K562 (cell line): Measurements from ENCODE around the gene ABCC10. TPM values are rescaled to one million over a fixed set of nuclear protein-coding genes. Genes with fewer than 3 reads are reported as not detected.
A peak's percentile ranks its signal among the peaks of the same experiment; 100 is the strongest.

ENCODE experiments used
- ATAC-seq: fragments of 200-7000 bp; cut with Tn5 transposase; 3 replicates; pipeline ENCODE4 v1.9.1; 2020; ENCODE audit warnings: moderate library complexity
- BruUV-seq: library from RNA; stranded (reverse); fragments of 400-500 nt; replicated peaks from 2 replicates; lab custom pipeline; 2021; lab: Mats Ljungman, UMichigan
- CTCF ChIA-PET: fragments of 300-600 bp; formaldehyde crosslinking; extraction: SDS; loops from one replicate; lab custom pipeline; 2021; ENCODE audit warnings: low intra/inter-chr PET ratio; lab: Yijun Ruan, JAX
- POLR2A ChIA-PET: fragments of 300-600, 350-650 bp; sonication (Branson Sonifier 250); formaldehyde crosslinking; extraction: SDS; loops from one replicate; lab custom pipeline; 2021; ENCODE audit warnings: antibody characterized with exemption, inconsistent platforms; lab: Yijun Ruan, JAX
- DNase-seq, 4 experiments: peaks; one replicate each; pipeline versions ENCODE4 v3.0.0 to v3.0.0-alpha.2; 2011 to 2018; ENCODE audit warnings: low spot score in 3 of 4, mixed read lengths in 3 of 4; ENCODE audit errors: extremely low read depth in 1 of 4
- FAIRE-seq: peaks from 2 replicates; lab custom pipeline; 2011; peaks lifted over from hg19 to GRCh38; lab: Jason Lieb, UNC
- H2AFZ ChIP-seq: 2 replicates; pipeline ENCODE4 v1.6.0; 2011; ENCODE audit warnings: low read depth, low read length, control low read depth, inconsistent platforms
- H3K27ac ChIP-seq: fragments of 200-600 bp; 3 replicates; pipeline ENCODE4 v1.8.0; 2011; ENCODE audit warnings: low read depth, mild to moderate bottlenecking, control low read depth, inconsistent platforms, low read length, moderate library complexity, mixed read lengths; ENCODE audit errors: extremely low read depth
- H3K27me3 ChIP-seq, 2 experiments: fragments of 300-600 bp in 1 of 2; 2 replicates in 1 of 2; 3 replicates in 1 of 2; pipeline versions ENCODE4 v1.6.0 to v1.8.0; 2011; ENCODE audit warnings: inconsistent platforms in 2 of 2, low read length in 2 of 2, mild to moderate bottlenecking in 1 of 2, mixed read lengths in 1 of 2, moderate library complexity in 1 of 2; ENCODE audit not compliant: control insufficient read depth in 2 of 2, insufficient read depth in 2 of 2
- H3K36me3 ChIP-seq: fragments of 300-600 bp; 3 replicates; pipeline ENCODE4 v1.8.0; 2011; ENCODE audit warnings: mild to moderate bottlenecking, low read length, inconsistent platforms; ENCODE audit not compliant: control insufficient read depth, insufficient read depth
- H3K4me1 ChIP-seq, 2 experiments: fragments of 200-600 bp in 1 of 2; replicated peaks in 1 of 2; 2 replicates in 1 of 2; 3 replicates in 1 of 2; pipeline versions ENCODE4 v1.5.1 to v1.8.0; 2011; ENCODE audit warnings: inconsistent platforms in 2 of 2, low read length in 2 of 2, mild to moderate bottlenecking in 1 of 2, mixed read lengths in 1 of 2, moderate library complexity in 1 of 2; ENCODE audit not compliant: control insufficient read depth in 2 of 2, insufficient read depth in 2 of 2
- H3K4me2 ChIP-seq: 2 replicates; pipeline ENCODE4 v1.6.1; 2011; ENCODE audit warnings: low read length, control low read depth, inconsistent platforms, mixed read lengths; ENCODE audit not compliant: insufficient read depth
- H3K4me3 ChIP-seq: fragments of 200-600 bp; sonication (generic), shearing (Covaris generic); 2 replicates; pipeline ENCODE4 v1.5.1; 2016; ENCODE audit warnings: control low read depth, inconsistent platforms
- H3K79me2 ChIP-seq: fragments of 200-600 bp; 3 replicates; pipeline ENCODE4 v1.8.0; 2011; ENCODE audit warnings: low read length, inconsistent platforms; ENCODE audit not compliant: control insufficient read depth, insufficient read depth
- H3K9ac ChIP-seq, 2 experiments: 2 replicates each; pipeline versions ENCODE4 v1.6.0 to v1.6.1; 2011; ENCODE audit warnings: low read depth in 2 of 2, low read length in 2 of 2, control low read depth in 1 of 2, inconsistent platforms in 1 of 2, mild to moderate bottlenecking in 1 of 2, mixed read lengths in 1 of 2; ENCODE audit not compliant: insufficient read depth in 1 of 2
- H3K9me1 ChIP-seq: one replicate; pipeline ENCODE4 v1.6.0; 2011; ENCODE audit warnings: inconsistent platforms, mild to moderate bottlenecking, low read length, moderate library complexity; ENCODE audit not compliant: control insufficient read depth, insufficient read depth
- H3K9me3 ChIP-seq: replicated peaks from 2 replicates; pipeline ENCODE4 v1.5.1; 2011; ENCODE audit warnings: low read depth, low read length, inconsistent platforms; ENCODE audit not compliant: control insufficient read depth, insufficient read depth
- H4K20me1 ChIP-seq: replicated peaks from 2 replicates; pipeline ENCODE4 v1.6.1; 2011; ENCODE audit warnings: low read length, inconsistent platforms, mixed read lengths; ENCODE audit not compliant: control insufficient read depth, insufficient read depth
- ATF3 ChIP-seq, 2 experiments: fragments of 450-650 bp in 1 of 2; sonication (generic) in 1 of 2; formaldehyde crosslinking in 1 of 2; IDR thresholded peaks in 1 of 2; conservative IDR thresholded peaks in 1 of 2; 2 replicates each; pipeline versions ENCODE4 v1.6.1 to v1.8.1; 2016 to 2023; ENCODE audit warnings: mild to moderate bottlenecking in 2 of 2, moderate library complexity in 2 of 2, inconsistent platforms in 1 of 2, missing genetic modification reagents in 1 of 2
- FOXA1 ChIP-seq: fragments of 450-650 bp; IDR thresholded peaks from 2 replicates; pipeline ENCODE4 v1.6.1; 2016; ENCODE audit warnings: mild to moderate bottlenecking, borderline replicate concordance
- HMBOX1 ChIP-seq: sonication (generic); IDR thresholded peaks from 2 replicates; pipeline ENCODE4 v1.6.1; 2016
- ID3 ChIP-seq, 2 experiments: fragments of 250-450 bp in 1 of 2; fragments of 450-650 bp in 1 of 2; sonication (Bioruptor Pico) in 1 of 2; IDR thresholded peaks; 2 replicates each; pipeline versions ENCODE4 v1.6.1 to v1.8.0; 2016 to 2021; ENCODE audit warnings: mild to moderate bottlenecking in 2 of 2, moderate library complexity in 2 of 2, missing compliant biosample characterization in 1 of 2, missing genetic modification characterization in 1 of 2
- MCM7 ChIP-seq, 2 experiments: fragments of 450-650 bp; IDR thresholded peaks; 2 replicates each; pipeline ENCODE4 v1.6.1; 2016 to 2018
- MYC ChIP-seq, 2 experiments: fragments of 250-450 bp in 1 of 2; sonication (Bioruptor Pico) in 1 of 2; IDR thresholded peaks; 2 replicates each; pipeline versions ENCODE4 v1.5.1 to v1.6.1; 2012 to 2021; ENCODE audit warnings: low read depth in 2 of 2, borderline replicate concordance in 1 of 2, improper control_type of control experiment in 1 of 2, low read length in 1 of 2, mild to moderate bottlenecking in 1 of 2, moderate library complexity in 1 of 2
- PML ChIP-seq: IDR thresholded peaks from 2 replicates; pipeline ENCODE4 v1.6.1; 2012; ENCODE audit warnings: low read length, inconsistent platforms
- SAP30 ChIP-seq: fragments of 200-600 bp; sonication (generic); IDR thresholded peaks from 2 replicates; pipeline ENCODE4 v1.6.1; 2012; ENCODE audit warnings: borderline replicate concordance, low read depth, mild to moderate bottlenecking, moderate library complexity, low read length, control low read depth, inconsistent platforms; ENCODE audit not compliant: insufficient read depth, poor library complexity, severe bottlenecking
- SMARCA4 ChIP-seq: fragments of 450-650 bp; IDR thresholded peaks from 2 replicates; pipeline ENCODE4 v1.6.1; 2016
- SMARCA5 ChIP-seq: fragments of 450-650 bp; IDR thresholded peaks from 2 replicates; pipeline ENCODE4 v1.6.1; 2016
- TRIM24 ChIP-seq, 2 experiments: fragments of 450-650 bp; IDR thresholded peaks; 2 replicates each; pipeline ENCODE4 v1.6.1; 2016
- UBTF ChIP-seq, 2 experiments: IDR thresholded peaks; 2 replicates each; pipeline ENCODE4 v1.6.1; 2012; ENCODE audit warnings: improper control_type of control experiment in 2 of 2, low read depth in 2 of 2, low read length in 2 of 2, borderline replicate concordance in 1 of 2
- ZFX ChIP-seq: sonication (generic); formaldehyde crosslinking; IDR thresholded peaks from 2 replicates; pipeline ENCODE4 v1.8.0; 2022; ENCODE audit warnings: mild to moderate bottlenecking, missing genetic modification reagents, moderate library complexity
- ZNF133 ChIP-seq: fragments of 250-450 bp; sonication (Bioruptor Pico); IDR thresholded peaks from 2 replicates; pipeline ENCODE4 v1.4.0; 2020; ENCODE audit warnings: mild to moderate bottlenecking
- ZNF583 ChIP-seq: fragments of 250-450 bp; sonication (Bioruptor Pico); IDR thresholded peaks from 2 replicates; pipeline ENCODE4 v1.4.0; 2020
- WGBS: fragments of 100-300 bp; shearing (Covaris generic); methylation state at CpG from one replicate; pipeline ENCODE4 v1.1.6; 2016; ENCODE audit warnings: low coverage, mixed read lengths; ENCODE audit not compliant: insufficient coverage; ENCODE audit errors: missing lambda C conversion rate; 5-methylcytosine and 5-hydroxymethylcytosine counted together
- in situ Hi-C: fragments of 300-500 bp; cut with MboI; formaldehyde crosslinking; loops from 4 replicates; pipeline ENCODE4 v1.15.0; 2018; ENCODE audit warnings: inconsistent platforms, mixed read lengths
- intact Hi-C: fragments of 100-400 bp; cut with micrococcal nuclease; formaldehyde crosslinking; loops from 2 replicates; pipeline ENCODE4 v1.14.2; 2022
- polyA plus RNA-seq, 8 experiments: library from polyadenylated mRNA; depleted of rRNA in 4 of 8; stranded (reverse) in 5 of 8; unstranded in 3 of 8; fragments of >200 nt; fragmentation: Nextera tagmentation in 2 of 8; fragmentation: Illumina TruSeq in 1 of 8; extraction: Ambion mirVana in 2 of 8; extraction: Trizol in 1 of 8; gene quantifications; 2 replicates each; pipeline versions ENCODE4 v1.2.1 to v1.2.3, GENCODE V29; 2011 to 2014; ENCODE audit warnings: inconsistent platforms in 1 of 8, missing spikeins in 1 of 8
- total RNA-seq, 7 experiments: library from RNA; depleted of rRNA in 6 of 7; stranded (reverse); fragments of >200 nt in 6 of 7; fragmentation: Illumina TruSeq in 2 of 7; extraction: Trizol in 2 of 7; gene quantifications; 2 replicates each; pipeline versions ENCODE4 v1.2.1 to v1.2.3, GENCODE V29; 2011 to 2021; ENCODE audit warnings: low replicate concordance in 1 of 7

The ABCC10 gene
- total and polyA plus RNA-seq, 9 of the 15 experiments (the other 6 are each of a cell fraction or from before 2014, with no cell fraction given) = 2.4 to 29.1 (median 13.7) TPM

- TF ChIP-seq HMBOX1 (no peak), FOXA1 (no peak), ZNF583 (no peak), MCM7 (IDR thresholded peaks at IDR 0.05) (no peak)
These were observed 374 bp upstream of the ABCC10 start (continued) for GRCh38 chr6:43426928-43427405.

GRCh38 chr6:43428112-43428570 is 800 bp downstream of the ABCC10 start:
- peak overlapping the region; percentile 73 for H3K27ac ChIP-seq
- no peak for DNase-seq
- CTCF ChIA-PET = interaction anchor here (0.5 kb wide), 1 partner anchor 134 kb away, joined by 6 read pairs; no protein-coding TSS in a partner anchor
- H3K4me1 ChIP-seq = peaks cover 13 to 22% of the 10 kb centered on the region in 2 experiments
- H3K79me2 ChIP-seq = peaks cover 14% of the 10 kb centered on the region
- H3K36me3 ChIP-seq = peaks cover 6% of the 10 kb centered on the region; the same call in 1 of the 3 replicates
- no peaks in the 10 kb centered on the region for H3K27me3 ChIP-seq
- peak overlapping the region; percentile 69 for H3K4me3 ChIP-seq
- in situ Hi-C loops = no loop called here
- H4K20me1 ChIP-seq = no peaks in the 10 kb centered on the region
- H2AFZ ChIP-seq = peak overlapping the region; percentile 100
- H3K9me3 ChIP-seq = no peaks in the 10 kb centered on the region
- no peak for ATAC-seq
- intact Hi-C loops = no loop called here
- no peak for FAIRE-seq
- BruUV-seq = no TSS peak
- H3K4me2 ChIP-seq = peak overlapping the region; percentile 96
- POLR2A ChIA-PET = interaction anchor here (0.6 to 1.7 kb wide), 6 partner anchors 8 to 79 kb away, joined by 3 to 5 read pairs (median 4); no protein-coding TSS in a partner anchor
- peak overlapping the region; percentile 78 to 99 for H3K9ac ChIP-seq
- 3% methylated on average over 12 of the region's 12 CpGs for WGBS
- no peaks in the 10 kb centered on the region for H3K9me1 ChIP-seq
- TF ChIP-seq UBTF (IDR thresholded peaks at IDR 0.05; ENCODE audit: borderline replicate concordance in 1 of 2, low read depth in 2 of 2, low read length in 2 of 2) (0 out of 4 replicates have a peak, but pooled peaks of 1 of the 2 experiments have one; percentile 14), TRIM24 (IDR thresholded peaks at IDR 0.05) (no peak), PML (no peak), ZNF133 (CRISPR knock-in tag) (no peak), SAP30 (peak; percentile 29), ATF3 (IDR thresholded peaks at IDR 0.05) (no peak), ATF3 (CRISPR knock-in tag; conservative IDR thresholded peaks at IDR 0.05) (0 out of 2 replicates have a peak, but pooled peaks have one; percentile 42), ZFX (CRISPR knock-in tag) (peak; percentile 1; the same call in 1 of the 2 replicates), SMARCA4 (no peak), MYC (IDR thresholded peaks at IDR 0.05; ENCODE audit: low read depth, low read length) (no peak), MYC (CRISPR knock-in tag; IDR thresholded peaks at IDR 0.05; ENCODE audit: borderline replicate concordance, low read depth) (peak; percentile 3; the same call in 1 of the 2 replicates), ID3 (CRISPR knock-in tag; IDR thresholded peaks at IDR 0.05) (no peak), ID3 (tag; IDR thresholded peaks at IDR 0.05) (peak; percentile 56; the same call in 1 of the 2 replicates), SMARCA5 (0 out of 2 replicates have a peak, but pooled peaks have one; percentile 35)
